ENCODE results near the gene PPIF.

The PPIF gene

DNA sequence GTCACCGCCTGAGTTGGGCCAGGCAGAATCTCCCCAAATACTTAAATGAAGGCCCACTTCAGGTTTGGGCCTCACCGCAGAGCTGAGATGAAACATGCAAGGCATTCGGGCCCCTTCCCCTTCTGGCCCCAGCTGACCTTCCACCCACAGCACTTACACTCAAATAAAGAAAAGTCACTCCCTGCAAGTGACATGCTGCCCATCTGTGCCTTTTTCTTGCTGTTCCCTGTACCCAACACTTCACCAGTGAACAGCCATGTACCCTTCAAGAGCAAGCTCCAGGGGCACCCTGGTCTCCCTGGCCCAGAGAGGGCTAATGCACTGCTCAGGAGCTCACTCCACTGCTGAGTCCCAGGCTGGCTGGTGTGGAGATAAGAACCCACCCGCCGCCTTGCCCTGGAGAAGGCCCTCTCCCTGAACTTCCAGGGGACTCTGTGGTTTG, 57.4 kb downstream of the PPIF start:
- H3K4me3 ChIP-seq (ENCODE audit: low read depth, low read length): no peak overlapping the region
- H3K79me2 ChIP-seq (ENCODE audit: control insufficient read depth, insufficient read depth, low read length, unreplicated experiment): no peaks in the 10 kb centered on the region
- no peak overlapping the region for H3K27ac ChIP-seq (ENCODE audit: low read depth, low read length)
- H3K27me3 ChIP-seq (ENCODE audit: insufficient read depth, low read length): no peaks in the 10 kb centered on the region
- no peak overlapping the region for H2AFZ ChIP-seq (ENCODE audit: low read length, unreplicated experiment)
- peaks cover 73% of the 10 kb centered on the region for H3K4me1 ChIP-seq (ENCODE audit: control insufficient read depth, insufficient read depth, low read length, unreplicated experiment)
- H3K36me3 ChIP-seq (ENCODE audit: insufficient read depth, low read length): no peaks in the 10 kb centered on the region
